ENCODE measurements around the gene MBP. TPM values are rescaled to one million over a fixed set of nuclear protein-coding genes. Genes with fewer than 3 reads are reported as not detected.

Gene MBP
- total RNA-seq, 4 donors from 2014 or later, result 23.2 to 34.7 (median 28.2) TPM

GRCh38 chr18:76982038-76982437 is 150.5 kb downstream of the MBP start:
- no peak overlapping the region for H3K27ac ChIP-seq

GRCh38 chr18:76981396-76981968 is 151.1 kb downstream of the MBP start:
- no peak for ATAC-seq
- 58 to 70% methylated on average over 5 to 12 of the region's 13 CpGs for WGBS, 2 donors (ENCODE audit: low coverage in 1 of 2)
- H3K27me3 ChIP-seq, result no peaks in the 10 kb centered on the region
- no peaks in the 10 kb centered on the region for H3K9me3 ChIP-seq
- no peak overlapping the region for H3K4me3 ChIP-seq
- H3K4me1 ChIP-seq, result peaks cover 0 to 8% (median 0%) of the 10 kb centered on the region in 3 donors
- H3K27ac ChIP-seq, result no peak overlapping the region
- TF ChIP-seq POLR2A (IDR thresholded peaks at IDR 0.05), result no peak
- TF ChIP-seq, protein P1, sequence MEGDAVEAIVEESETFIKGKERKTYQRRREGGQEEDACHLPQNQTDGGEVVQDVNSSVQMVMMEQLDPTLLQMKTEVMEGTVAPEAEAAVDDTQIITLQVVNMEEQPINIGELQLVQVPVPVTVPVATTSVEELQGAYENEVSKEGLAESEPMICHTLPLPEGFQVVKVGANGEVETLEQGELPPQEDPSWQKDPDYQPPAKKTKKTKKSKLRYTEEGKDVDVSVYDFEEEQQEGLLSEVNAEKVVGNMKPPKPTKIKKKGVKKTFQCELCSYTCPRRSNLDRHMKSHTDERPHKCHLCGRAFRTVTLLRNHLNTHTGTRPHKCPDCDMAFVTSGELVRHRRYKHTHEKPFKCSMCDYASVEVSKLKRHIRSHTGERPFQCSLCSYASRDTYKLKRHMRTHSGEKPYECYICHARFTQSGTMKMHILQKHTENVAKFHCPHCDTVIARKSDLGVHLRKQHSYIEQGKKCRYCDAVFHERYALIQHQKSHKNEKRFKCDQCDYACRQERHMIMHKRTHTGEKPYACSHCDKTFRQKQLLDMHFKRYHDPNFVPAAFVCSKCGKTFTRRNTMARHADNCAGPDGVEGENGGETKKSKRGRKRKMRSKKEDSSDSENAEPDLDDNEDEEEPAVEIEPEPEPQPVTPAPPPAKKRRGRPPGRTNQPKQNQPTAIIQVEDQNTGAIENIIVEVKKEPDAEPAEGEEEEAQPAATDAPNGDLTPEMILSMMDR (IDR thresholded peaks at IDR 0.05), result no peak
- no peak for TF ChIP-seq EP300 (IDR thresholded peaks at IDR 0.05)
- TF ChIP-seq POLR2AphosphoS5 (IDR thresholded peaks at IDR 0.05), result no peak
- H3K36me3 ChIP-seq, result peaks cover 0 to 6% of the 10 kb centered on the region in 2 donors

More at GRCh38 chr18:76982038-76982437, 150.5 kb downstream of the MBP start:
- Histone ChIP-seq H3K27me3 (no peaks in the 10 kb centered on the region), H3K9me3 (no peaks in the 10 kb centered on the region), H3K36me3 (peaks cover 0 to 6% of the 10 kb centered on the region in 2 donors), H3K4me1 (peaks cover 0 to 8% (median 0%) of the 10 kb centered on the region in 3 donors), H3K4me3 (no peak overlapping the region)
- 83 to 94% methylated on average over 4 of the region's 5 CpGs for WGBS, 2 donors (ENCODE audit: low coverage in 1 of 2)
- ATAC-seq, result no peak
- TF ChIP-seq POLR2AphosphoS5 (IDR thresholded peaks at IDR 0.05), result no peak
- TF ChIP-seq, protein P1 (IDR thresholded peaks at IDR 0.05), result no peak
- no peak for TF ChIP-seq POLR2A (IDR thresholded peaks at IDR 0.05)
- no peak for TF ChIP-seq EP300 (IDR thresholded peaks at IDR 0.05)

GRCh38 chr18:76980663-76981395 is 151.8 kb downstream of the MBP start:
- H3K27ac ChIP-seq, result no peak overlapping the region
- TF ChIP-seq POLR2AphosphoS5 (IDR thresholded peaks at IDR 0.05) (no peak), POLR2A (IDR thresholded peaks at IDR 0.05) (no peak), EP300 (IDR thresholded peaks at IDR 0.05) (no peak)
- TF ChIP-seq, protein P1 (IDR thresholded peaks at IDR 0.05), result no peak
- H3K4me1 ChIP-seq, result peaks cover 0 to 8% (median 0%) of the 10 kb centered on the region in 3 donors
- ATAC-seq, result no peak
- 73 to 79% methylated on average over 15 to 20 of the region's 23 CpGs for WGBS, 2 donors (ENCODE audit: low coverage in 1 of 2)
- H3K36me3 ChIP-seq, result peaks cover 0 to 6% of the 10 kb centered on the region in 2 donors
- no peaks in the 10 kb centered on the region for H3K9me3 ChIP-seq
- no peak overlapping the region for H3K4me3 ChIP-seq
- H3K27me3 ChIP-seq, result no peaks in the 10 kb centered on the region

GRCh38 chr18:76979906-76980305 is 152.7 kb downstream of the MBP start:
- no peak overlapping the region for H3K27ac ChIP-seq
- H3K27me3 ChIP-seq, result no peaks in the 10 kb centered on the region
- H3K36me3 ChIP-seq, result peaks cover 0 to 6% of the 10 kb centered on the region in 2 donors
- TF ChIP-seq POLR2AphosphoS5 (IDR thresholded peaks at IDR 0.05) (no peak), POLR2A (IDR thresholded peaks at IDR 0.05) (no peak), EP300 (IDR thresholded peaks at IDR 0.05) (no peak)
- TF ChIP-seq, protein P1 (IDR thresholded peaks at IDR 0.05), result no peak
- ATAC-seq, result no peak
- 80 to 83% methylated on average over 17 of the region's 17 CpGs for WGBS, 2 donors (ENCODE audit: low coverage in 1 of 2)
- H3K4me1 ChIP-seq, result peaks cover 0 to 8% (median 0%) of the 10 kb centered on the region in 3 donors
- H3K4me3 ChIP-seq, result no peak overlapping the region
- no peaks in the 10 kb centered on the region for H3K9me3 ChIP-seq
